Measurements from ENCODE around the gene IPO9.
"Not testable (repeated sequence)": the region's sequence is repeated elsewhere in the genome, so short reads cannot be mapped to it uniquely, and the experiment has no call there.

The IPO9 gene

DNA sequence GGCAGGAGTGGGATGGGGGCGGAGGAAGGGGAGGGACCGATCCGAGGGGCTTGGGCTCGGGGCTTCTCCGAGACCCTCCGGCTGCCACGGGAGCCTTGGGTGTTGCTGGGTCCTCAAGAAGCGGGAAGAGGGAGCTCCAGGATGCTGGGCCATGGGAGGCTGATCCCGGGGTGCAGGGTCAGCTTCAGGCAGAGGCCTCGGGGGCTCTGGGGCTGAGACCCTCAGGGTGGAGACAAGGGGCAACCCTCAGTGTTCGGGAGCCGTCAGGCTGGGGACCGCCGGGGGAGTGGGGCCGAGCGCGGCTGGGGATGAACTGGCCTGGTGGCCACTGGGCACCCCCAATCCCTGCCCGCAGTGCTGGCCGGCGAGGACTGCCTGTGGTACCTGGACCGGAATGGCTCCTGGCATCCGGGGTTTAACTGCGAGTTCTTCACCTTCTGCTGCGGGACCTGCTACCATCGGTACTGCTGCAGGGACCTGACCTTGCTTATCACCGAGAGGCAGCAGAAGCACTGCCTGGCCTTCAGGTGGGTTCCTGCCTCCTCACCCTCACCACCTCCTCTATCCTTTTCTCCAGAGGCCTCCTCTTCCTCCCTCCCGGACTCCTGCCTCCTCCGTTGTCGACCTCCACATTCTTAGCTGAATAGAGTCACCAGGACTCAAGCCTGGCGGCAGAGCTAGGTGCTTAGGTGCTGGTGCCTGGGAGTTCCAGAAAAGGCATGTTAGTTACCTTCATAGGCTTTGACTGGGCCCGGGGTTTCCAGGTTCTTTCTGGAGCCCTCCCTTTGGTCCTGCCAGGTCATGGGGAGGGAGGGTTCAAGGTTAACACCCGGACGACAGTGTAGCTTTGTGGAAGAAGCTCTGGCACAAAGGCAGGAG is 60.4 kb downstream of the IPO9 start:
- no peak for DNase-seq

DNA sequence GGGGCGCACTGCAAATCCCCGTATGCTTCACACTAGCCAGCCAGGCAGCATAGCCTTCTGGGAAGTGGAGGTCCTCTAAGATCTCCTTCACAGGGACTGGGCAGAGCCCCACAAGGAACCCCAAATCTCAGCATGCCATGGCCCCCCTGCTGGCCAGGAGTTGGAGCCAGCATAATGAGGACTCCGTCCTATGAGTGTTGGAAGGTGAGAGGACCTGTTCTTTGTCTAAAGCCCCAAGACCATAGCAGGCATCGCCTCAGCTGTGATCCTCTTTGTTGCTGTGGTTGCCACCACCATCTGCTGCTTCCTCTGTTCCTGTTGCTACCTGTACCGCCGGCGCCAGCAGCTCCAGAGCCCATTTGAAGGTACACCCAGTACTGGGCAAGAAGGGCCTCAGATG is 61.3 kb downstream of the IPO9 start:
- DNase-seq = no peak

DNA sequence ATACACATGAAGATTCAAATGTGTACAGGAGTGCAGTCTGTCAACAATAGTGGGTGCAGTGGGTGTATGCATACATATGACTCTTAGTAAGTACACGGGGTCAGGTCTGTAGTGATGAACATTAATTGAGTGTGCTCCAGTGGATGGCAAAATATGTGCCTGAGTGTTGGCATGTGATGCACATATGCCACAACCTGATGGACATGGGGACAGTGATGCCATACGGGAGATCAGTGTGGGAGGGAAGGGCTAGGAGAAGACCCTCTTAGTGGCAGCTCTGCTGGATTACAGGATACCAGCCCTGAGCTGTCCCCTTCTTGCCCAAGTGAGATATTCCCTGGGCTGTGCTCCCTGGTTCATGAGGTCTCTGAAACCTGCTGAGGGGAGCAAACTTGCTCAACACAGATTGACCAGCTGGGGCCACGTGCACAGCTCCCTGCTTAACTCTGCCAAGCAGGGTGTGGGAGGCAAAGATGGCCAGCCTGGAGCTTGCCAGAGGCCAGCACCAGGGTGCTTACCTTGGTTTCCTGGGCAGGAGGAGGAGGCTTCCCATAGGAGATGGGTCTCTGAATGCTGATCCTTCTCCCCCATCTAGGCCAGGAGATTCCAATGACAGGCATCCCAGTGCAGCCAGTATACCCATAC is 62.0 kb downstream of the IPO9 start:
- DNase-seq = no peak

DNA sequence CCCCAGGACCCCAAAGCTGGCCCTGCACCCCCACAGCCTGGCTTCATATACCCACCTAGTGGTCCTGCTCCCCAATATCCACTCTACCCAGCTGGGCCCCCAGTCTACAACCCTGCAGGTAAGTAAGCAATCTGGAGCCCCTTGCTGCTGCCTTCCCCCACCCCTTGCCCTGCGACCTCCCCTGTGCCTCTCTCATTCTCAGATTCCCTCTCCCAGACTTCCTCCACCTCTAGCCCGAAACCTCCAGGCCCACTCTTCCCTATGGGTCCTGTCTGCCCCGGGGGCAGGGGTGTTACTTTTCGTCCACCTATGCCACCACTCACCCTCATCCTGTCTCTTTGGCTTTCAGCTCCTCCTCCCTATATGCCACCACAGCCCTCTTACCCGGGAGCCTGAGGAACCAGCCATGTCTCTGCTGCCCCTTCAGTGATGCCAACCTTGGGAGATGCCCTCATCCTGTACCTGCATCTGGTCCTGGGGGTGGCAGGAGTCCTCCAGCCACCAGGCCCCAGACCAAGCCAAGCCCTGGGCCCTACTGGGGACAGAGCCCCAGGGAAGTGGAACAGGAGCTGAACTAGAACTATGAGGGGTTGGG is 62.6 kb downstream of the IPO9 start:
- no peak for DNase-seq

DNA sequence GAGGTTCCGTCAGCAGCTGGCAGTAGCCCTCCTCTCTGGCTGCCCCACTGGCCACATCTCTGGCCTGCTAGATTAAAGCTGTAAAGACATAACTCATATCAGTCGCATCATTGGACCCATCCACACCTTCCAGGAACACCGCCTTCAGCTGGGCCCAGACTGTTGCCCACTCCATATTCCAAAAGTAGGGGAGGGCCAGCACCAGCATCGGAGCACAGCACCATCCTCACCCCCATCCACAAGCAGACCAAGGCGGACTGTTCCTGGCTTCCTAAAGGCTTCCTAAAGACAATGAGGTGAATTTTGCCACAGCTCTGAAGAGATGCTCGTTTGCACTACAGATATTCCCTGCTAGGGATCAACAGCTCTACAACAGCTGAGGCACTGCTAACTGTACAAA is 63.3 kb downstream of the IPO9 start:
- no peak for DNase-seq

DNA sequence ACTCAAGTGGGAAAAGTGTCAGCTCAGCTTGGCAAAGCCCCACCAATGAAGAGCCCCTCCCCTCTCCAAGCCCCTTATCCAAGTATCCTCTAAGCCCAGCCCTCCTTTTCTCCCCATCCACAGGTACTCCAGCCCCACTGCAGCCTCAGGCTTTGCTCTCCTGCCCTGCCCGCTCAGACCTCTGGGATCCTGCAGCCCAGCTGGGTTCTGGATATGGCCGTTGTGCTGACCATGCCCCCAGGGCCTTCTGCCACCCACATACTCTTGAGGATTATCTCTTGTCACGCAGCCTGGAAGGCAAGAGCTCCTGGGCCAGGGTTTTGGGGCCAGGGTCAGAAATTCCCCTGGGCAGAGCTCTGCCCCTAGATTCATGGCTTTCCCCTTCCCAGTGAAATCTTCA is 64.5 kb downstream of the IPO9 start:
- no peak for DNase-seq

DNA sequence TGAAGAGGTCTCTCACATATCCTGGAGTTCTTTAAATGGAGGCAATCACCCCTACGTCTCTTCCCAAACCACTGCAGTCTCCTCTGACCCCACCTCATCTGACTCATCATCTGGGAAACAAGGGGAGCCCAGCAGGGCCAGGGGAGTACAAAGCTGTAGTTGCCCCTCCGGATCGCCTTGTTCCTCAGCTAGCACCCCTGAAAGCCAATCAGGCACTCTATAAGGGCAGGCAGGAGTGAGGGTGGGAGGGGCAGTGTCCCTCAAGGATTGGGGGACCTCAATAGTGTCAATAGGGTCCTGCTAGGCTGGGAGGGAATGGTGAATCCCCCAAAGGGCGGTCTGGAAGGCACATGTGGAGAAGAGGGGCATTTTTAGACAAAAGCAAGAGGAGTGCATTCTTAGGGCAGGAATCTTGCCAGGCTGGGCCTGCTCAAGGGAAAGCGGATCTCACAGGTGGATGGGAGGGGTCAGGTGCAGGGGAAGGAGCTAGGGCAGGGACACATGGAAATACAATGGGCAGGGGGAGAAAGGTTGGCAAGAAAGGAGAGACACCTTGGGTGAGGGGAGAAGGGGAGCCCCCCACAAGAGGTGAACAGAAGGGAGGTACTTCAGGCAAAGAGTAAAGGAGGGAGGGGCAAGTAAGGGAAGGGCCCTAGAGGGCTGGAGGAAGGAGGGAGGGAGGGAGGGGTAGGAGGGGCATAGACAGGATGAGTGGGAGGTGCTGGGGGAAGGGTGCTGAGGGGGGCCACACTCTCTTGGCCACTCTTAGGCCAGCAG is 65.6 kb downstream of the IPO9 start:
- no peak for DNase-seq

DNA sequence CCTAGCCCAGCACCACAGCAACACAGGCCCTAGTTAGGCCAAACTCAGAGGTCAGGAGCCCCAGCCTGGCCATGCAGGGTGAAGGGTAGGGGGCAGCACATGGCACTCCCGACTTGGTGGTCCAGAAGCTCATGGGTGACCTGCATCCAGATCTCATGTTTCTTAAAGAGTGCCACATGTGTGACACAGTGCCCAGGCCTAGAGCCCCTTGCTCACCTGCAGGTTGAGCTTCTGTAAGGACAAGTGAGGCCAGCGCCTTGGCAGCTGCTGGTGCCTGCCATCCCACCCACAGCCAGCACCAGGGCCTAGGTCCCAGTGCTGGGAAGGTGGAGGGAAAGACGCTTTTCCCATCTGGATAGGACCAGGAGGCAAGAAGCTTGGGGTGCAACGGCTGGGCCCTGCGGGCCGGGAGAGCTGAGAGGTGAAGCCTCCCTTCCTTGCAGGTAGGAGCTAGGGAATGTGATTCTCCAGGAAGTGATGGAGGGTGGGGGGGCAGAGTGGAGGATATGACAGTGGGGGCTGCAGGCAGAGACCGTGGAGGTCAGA is 66.2 kb downstream of the IPO9 start:
- DNase-seq = no peak

DNA sequence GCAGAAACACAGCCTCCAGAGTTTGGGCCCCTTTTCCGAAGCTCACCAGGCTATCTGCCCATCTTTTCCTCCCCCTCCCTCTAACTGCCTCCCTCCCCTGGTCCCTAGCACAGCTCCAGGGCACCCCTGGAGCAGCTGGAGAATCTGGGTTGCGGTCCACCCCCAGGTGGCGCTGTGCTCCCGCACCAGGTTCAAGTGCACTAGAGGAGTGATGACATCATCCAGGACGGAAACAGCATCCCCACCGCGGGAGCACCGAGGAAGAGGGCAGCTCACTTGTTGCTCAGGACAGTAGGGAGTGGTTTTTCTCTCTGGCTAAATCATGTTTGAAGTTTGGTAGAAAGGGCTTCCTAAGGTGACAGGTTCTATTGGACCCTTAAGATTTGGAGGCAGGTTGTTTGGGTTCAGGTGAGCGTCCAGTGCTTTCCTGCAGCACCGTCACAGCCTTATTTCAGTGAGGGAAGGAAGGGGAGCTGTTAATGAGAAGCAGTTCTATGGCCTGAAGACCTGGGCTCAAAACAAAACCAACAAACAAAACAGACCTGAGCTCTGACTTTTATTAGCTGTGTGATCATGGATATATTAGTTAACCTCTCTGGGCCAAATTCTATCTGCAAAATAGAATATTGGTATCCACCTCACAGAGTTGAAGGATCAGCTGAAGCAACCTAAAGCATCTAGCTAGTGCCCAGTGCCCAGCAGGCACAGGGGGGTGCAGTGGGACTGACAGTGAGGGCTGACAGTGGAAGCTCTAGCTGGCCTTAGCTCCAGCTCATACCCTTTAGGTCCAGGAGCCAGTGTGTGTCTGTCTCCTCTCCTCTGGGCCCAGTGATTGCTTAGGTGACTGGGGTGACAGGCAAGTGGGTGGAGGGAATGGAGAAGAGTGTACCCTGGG is 67.2 kb downstream of the IPO9 start:
- peak; percentile 82 for DNase-seq

DNA sequence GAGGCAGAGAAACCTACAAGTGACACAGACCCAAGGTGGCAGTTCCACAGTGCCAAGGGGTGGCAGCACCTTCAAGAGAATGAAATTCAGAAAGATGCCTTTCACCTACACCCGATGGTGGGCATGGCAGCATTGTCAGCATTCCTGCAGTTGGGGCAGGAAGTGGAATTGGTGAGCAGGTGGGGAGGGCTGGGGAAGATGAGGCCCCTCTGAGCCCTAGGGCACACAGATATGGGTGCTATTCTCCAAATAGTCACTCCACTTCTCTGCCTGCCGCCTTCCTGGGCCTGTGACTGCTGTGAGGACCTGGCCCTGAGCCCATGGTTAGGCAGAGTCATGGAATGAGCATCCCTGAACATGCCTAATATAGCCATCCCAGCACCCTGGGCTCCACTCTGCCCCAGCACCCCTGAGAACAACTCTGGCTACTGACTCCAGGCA is 68.0 kb downstream of the IPO9 start:
- DNase-seq = no peak

DNA sequence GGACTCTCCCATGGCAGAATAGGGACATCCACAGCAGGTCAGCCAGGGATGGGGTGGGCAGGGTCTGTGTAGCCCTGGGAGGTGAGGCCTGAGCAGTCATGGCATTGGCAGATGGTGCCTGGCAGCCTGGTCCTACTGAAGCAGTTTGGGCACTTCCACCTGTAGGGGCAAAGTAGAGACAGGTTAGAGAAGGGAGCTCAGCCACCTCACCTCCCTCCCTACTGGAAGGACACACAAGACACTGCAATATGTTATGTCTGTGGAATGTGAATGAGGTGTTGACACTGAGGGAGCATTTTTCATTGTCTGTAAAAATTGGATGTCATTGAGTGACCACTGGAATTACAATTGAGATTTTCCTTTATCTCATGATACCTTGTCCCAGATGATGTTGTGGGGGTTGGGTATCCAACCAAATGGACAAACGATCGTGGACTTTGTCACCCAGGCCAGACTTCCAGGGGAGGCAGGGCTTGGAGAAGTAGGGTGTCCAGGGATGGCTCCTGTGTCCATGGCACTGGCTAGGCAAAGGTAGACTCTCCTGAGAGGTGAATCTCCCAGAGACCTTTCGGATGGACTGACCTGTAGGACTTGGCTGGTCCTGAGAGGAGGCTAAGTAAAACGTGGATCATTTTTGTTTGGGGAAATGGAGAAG is 69.4 kb downstream of the IPO9 start:
- no peak for DNase-seq

DNA sequence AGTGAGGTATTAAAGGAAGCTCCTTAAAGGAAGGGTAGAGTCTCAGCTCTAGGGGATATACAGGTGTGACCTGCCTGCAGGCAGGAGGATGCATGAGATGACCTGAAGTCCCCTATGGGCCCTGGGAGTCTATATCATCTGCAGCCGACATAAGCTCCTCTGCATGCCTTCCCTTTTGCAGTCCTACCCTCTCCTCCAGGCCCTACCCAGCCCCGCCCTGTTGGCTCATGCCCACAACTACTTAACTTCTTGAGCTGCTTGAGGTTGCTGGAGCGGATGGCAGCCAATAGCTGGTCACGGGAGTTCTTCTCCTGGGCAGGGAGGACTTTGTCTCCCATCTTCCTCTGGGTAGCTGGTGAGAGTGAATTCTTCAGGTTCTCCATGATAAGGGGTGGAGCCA is 70.0 kb downstream of the IPO9 start:
- no peak for DNase-seq

DNA sequence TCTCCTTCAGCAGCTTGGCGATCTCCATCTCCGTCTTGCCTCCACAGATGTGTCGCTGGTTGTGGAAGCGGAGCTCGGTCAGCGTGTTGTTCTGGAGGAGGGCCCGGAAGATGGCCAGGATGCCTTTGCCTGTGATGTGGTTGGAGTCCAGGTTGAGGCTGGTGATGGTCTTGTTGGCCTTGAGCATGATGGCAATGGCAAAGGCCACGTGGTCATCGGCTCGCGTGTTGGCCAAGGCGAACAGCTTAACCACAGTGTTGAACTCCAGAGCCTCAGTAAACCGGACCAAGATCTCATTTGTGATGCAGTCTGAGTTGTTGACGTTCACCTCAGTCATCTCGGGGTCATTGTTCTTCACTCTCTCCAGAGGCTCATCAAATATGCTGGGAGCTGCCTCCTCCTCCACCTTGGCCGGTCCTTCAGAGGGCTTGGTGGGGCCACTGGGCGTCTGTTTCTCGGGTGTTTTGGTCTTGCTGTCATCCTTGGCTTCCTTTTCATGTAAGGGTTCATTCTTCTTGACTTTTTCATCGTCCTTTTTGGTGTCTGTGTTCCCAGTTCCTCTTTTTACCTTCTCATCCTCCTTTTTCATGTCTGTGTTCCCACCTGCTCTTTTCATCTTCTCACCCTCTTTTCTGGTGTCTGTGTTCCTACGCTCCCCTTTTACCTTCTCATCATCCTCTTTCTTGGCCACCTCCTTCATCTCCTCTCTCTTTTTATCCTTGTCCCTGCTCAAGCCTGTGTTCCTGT is 70.9 kb downstream of the IPO9 start:
- DNase-seq = no peak

DNA sequence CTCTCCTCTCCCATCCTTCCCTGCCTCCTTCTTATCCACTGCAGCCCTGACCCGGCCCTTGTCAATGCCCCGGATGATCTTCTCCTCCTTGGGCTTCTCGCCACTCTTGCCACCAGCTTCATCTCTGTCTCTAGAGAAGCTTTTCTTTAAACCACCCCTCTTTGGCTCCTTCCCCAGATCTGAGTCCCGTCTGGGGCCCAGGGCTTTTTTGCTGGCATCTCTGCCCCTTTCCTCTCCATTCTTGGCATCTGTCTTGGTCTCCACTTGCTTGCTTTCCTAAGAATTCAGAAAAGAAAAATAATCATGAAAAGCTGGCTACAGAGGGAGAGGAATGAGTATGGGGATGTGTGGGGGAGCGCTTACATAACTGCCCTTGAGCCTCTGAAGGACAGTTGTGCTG is 71.5 kb downstream of the IPO9 start:
- DNase-seq = no peak

DNA sequence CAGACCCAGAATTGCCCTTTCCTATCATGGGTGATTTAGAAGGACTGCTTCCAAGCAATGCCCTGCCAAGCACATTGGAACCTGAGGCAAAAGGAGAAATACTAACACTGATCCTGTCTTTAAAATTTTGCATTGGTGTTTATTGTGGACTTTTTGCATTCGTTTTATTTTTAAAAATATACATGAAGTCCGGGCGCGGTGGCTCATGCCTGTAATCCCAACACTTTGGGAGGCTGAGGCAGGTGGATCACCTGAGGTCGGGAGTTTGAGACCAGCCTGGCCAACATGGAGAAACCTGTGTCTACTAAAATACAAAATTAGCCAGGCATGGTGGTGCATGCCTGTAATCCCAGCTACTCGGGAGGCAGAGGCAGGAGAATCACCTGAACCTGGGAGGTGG is 72.1 kb downstream of the IPO9 start:
- not testable (repeated sequence) for DNase-seq

DNA sequence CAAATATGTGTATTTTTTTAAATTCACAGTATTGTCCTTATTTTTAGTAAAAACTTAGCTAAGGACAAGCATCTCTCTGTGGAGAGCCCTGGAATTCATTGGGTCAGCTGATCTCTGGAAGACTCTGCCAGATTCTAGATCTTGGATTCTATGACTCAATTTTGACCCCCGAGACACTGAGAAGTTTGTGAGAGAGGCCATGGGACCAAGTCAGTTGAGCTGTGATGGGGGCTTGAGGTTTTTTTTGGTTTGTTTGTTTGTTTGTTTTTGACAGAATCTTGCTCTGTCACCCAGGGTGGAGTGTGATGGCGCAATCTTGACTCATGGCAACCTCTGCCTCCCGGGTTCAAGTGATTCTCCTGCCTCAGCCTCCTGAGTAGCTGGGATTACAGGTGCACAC is 73.2 kb downstream of the IPO9 start:
- no peak for DNase-seq

DNA sequence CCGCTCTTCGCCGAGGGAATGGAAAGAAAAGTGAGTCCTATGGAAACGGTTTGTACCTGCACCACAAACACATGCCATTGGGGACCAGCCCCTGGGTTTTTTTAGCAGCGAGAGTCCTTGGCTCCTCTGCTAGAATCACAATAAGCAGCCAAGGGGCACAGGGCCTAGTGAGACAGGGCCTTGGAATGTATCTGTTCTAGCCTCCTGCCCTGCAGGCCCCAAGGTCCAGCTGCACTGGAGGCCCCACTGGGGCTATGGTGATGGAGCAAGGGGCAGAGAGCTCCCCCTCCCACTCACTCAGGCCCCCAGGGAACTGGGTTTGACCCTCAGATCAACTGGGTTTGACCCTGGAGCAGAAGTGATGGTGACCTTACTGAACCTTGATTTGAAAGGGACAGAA is 74.2 kb downstream of the IPO9 start:
- no peak for DNase-seq

DNA sequence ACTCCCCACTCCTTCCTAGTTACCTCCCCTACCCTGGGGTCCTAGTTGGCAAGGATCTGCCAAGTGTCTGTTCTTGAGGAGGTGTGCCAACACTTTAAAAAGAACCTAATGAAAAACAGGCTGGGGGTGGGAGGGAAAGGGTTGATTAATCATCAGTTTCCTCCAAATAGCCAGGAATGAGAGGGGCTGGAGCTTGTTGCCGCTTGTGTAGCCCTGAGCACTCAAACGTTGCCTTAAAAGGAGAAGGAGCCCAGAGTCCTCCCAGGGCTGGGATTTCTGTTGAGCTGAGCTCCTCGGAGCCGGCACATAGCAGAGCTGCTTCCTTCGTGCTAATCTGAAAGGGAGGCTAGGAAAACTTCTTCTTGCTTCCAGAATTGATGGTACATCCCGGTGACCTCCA is 75.6 kb downstream of the IPO9 start:
- DNase-seq = no peak

DNA sequence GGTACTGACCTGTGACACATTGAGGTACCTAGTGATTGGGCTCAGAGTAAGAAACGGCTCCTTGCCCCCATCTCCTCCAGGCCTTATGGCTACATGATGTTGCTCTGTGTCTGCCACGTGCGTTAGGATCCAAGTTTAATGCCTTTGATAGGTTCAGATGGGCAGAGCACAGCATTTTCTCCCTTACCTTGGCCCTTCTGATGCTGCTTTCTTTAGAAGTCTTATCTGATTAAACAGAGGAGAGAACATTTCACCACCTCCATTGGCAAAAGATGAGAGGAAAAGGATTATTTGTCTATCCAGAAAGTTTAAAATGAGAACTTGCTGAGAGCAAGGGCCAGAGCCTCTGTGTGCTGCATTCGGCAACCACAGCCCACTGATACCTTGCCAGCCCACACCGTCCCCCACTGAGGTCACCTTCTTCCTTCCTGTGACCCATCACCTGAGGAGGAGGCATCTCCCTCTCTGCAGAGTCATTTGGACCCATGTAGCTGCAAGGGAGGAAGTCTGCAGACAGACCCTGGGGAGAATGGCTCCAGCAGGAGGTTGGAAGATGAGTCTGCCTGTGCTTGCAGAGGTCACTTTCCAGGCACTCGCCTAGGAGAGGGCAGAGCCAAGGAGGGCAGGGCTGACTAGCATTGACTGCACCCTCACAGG is 76.4 kb downstream of the IPO9 start:
- no peak for DNase-seq

DNA sequence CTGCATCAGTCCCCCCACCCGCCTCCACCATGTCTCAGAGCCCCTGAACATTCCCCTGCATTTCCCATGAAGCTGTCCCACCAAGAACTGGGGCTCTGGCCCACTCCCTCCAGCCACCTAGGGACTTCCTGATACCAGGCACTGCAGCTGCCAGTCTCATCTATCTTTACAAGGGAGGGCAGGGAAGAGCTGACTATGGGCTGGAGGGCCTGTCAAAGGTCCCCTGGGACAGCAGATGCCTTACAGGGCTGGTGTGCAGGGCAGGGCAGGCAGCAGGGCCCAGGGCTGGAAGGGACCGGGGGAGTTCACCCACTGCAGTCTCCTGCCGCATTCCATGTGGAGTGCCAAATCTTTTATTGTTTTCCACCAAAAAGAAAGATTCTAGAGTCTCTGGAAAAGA is 77.4 kb downstream of the IPO9 start:
- DNase-seq = no peak

Data from MV-4-11 (cell line).